HG02970 (cell line): ENCODE measurements around the gene C6orf89.
"Not testable (repeated sequence)": the region's sequence is repeated elsewhere in the genome, so short reads cannot be mapped to it uniquely, and the experiment has no call there.

ENCODE experiments used
- ATAC-seq: cut with Tn5 transposase; IDR thresholded peaks from one replicate; pipeline ENCODE4 v1.9.1; 2021; ENCODE audit warnings: mild to moderate bottlenecking, moderate library complexity, moderate number of reproducible peaks; ENCODE audit not compliant: unreplicated experiment, low FRiP score

Gene C6orf89

GRCh38 chr6:36942329-36942728 lies 56.6 kb downstream of the C6orf89 start:
- not testable (repeated sequence) for ATAC-seq

GRCh38 chr6:36944650-36945049 lies 58.9 kb downstream of the C6orf89 start:
- no peak for ATAC-seq

GRCh38 chr6:36945301-36945700 lies 59.5 kb downstream of the C6orf89 start:
- ATAC-seq: no peak

GRCh38 chr6:36946526-36946925 lies 60.8 kb downstream of the C6orf89 start:
- no peak for ATAC-seq

- ATAC-seq: no peak
Measured at GRCh38 chr6:36947570-36948351, 62.0 kb downstream of the C6orf89 start.

- ATAC-seq: not testable (repeated sequence)
Measured at GRCh38 chr6:36949076-36949475, 63.3 kb downstream of the C6orf89 start.

GRCh38 chr6:36949636-36950035 lies 63.9 kb downstream of the C6orf89 start:
- ATAC-seq: no peak

GRCh38 chr6:36953931-36954261 lies 68.1 kb downstream of the C6orf89 start:
- no peak for ATAC-seq

GRCh38 chr6:36954262-36954931 lies 68.6 kb downstream of the C6orf89 start, which contains the start of gene PI16:
Gene PI16, plus strand, starts transcription at chr6:36954738. Its CDS starts 23 bp downstream, at chr6:36954761.
- ATAC-seq: no peak

GRCh38 chr6:36955136-36955535 lies 69.4 kb downstream of the C6orf89 start:
- no peak for ATAC-seq

- no peak for ATAC-seq
Measured at GRCh38 chr6:36955671-36956445, 70.1 kb downstream of the C6orf89 start.

- ATAC-seq: no peak
Measured at GRCh38 chr6:36956446-36956820, 70.7 kb downstream of the C6orf89 start.

GRCh38 chr6:36957773-36958271 lies 72.1 kb downstream of the C6orf89 start:
- ATAC-seq: no peak

- ATAC-seq: no peak
Measured at GRCh38 chr6:36958775-36959554, 73.2 kb downstream of the C6orf89 start.

GRCh38 chr6:36959555-36960250 lies 74.0 kb downstream of the C6orf89 start:
- no peak for ATAC-seq

GRCh38 chr6:36961441-36962435 lies 76.0 kb downstream of the C6orf89 start:
- no peak for ATAC-seq

GRCh38 chr6:36962874-36963273 lies 77.1 kb downstream of the C6orf89 start:
- ATAC-seq: no peak

GRCh38 chr6:36963451-36964290 lies 77.9 kb downstream of the C6orf89 start:
- no peak for ATAC-seq
